GM18526 (cell line): Measurements from ENCODE around the gene MYL5.

Experiments used
- POLR2A ChIP-seq: IDR thresholded peaks from 3 replicates; pipeline ENCODE4 v1.6.1; 2011; ENCODE audit not compliant: insufficient read length; ENCODE audit errors: extremely low read depth

The MYL5 gene

DNA sequence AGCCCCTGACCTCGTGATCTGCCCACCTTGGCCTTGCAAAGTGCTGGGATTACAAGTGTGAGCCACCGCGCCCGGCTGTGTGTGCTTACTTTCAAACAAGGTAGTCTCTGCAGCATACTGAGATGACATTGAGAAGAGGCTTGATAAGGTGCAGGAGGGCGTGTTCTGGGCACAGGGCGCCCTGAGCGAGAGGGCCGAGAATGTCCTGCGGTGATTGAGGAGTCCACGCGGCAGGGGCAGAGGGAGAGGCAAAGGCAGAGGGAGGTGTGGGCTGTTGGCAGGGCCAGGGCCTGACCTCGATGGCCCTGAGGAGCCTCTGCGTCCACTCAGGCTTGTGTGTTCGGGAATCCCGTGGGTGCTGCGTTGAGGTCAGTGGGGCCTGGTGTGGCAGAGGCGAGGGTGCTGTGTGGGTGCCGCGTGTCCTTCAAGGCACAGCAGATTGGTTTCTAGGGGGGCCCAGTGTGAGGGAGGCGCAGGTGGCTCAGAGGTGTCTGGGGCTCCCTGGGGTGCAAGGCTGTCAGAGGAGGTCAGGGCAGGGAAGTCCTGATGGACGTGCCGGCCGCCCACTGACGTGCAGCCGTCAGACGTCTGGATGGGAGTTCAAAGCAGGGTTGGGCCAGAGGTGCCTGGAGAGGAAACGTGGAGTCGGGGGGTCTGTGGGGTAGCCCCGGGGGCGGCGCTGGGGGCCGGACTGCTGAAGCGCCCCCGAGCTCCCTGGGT is 43.4 kb downstream of the MYL5 start:
- no peak for TF ChIP-seq POLR2A

GRCh38 chr4:718460-718859 is 44.1 kb downstream of the MYL5 start:
- no peak for TF ChIP-seq POLR2A

DNA sequence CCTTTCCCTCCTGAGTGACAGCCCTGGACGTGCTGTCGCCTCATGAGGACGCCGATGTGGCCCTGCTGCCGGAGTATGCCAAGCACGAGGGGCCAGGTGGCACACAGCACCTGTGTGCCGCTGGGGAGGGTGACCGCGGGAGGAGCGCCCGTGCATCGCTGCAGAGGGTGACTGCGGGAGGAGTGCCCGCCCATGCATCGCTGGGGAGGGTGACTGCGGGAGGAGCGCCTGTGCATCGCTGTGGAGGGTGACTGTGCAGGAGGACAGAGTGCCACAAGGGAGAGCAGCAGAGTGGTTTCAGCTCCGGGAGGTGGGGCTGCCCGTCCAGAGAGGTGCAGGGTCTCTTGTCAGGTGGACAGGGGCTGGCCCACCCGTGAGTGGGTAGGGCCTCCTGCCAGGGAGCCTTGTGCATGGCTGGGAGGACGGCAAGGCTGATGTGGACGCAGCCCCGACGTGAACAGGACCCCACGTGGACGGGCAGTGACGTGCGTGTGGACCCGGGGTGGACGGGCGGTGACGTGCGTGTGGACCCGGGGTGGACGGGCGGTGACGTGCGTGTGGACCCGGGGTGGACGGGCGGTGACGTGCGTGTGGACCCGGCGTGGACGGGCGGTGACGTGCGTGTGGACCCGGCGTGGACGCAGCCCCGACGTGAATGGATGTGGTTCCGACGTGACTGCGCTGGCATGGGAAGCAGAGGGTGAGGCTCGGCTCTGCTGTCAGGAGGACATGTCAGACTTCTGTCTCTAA is 45.9 kb downstream of the MYL5 start:
- no peak for TF ChIP-seq POLR2A

GRCh38 chr4:721261-722168 is 47.2 kb downstream of the MYL5 start:
- TF ChIP-seq POLR2A, result no peak

- TF ChIP-seq POLR2A, result no peak
Observed at GRCh38 chr4:722169-722725, 47.9 kb downstream of the MYL5 start.

GRCh38 chr4:722851-723360 is 48.6 kb downstream of the MYL5 start:
- no peak for TF ChIP-seq POLR2A

DNA sequence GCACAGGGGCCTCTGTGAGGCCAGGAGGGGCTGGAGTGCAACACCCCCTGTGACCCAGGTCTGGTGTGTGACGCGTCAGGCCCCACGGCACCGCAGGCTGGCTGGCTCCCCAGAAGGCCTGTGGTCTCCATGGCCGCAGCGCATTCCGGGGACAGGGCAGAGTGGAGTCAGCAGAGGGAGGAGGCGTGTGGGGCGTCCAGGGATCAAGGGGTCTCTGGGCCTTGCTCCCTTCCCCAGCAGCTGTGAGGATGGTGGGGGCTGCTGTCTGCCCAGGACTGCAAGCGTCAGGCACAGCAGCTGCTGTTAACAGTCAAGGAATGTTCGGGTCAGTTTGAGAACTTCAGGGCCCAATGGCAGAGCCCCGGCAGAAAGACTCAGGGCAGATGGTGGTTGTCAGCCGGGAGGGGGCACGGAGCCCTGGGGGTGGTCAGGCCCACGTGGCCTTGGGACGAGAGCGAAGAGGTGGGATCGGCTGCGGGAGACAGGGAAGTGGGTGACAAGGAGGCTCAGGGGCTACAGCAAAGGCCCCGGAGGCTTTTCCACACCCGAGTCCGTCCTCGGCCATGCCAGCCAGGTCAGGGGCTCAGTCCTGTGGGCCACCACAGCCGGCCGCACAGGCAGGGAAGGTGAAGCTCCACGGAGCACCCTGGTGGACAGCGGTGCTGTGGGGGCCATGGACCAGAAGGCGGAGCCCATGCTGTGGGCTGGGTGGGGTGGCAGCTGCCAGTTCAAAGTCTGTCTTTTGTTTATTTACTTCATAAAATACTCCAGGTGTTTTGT is 49.6 kb downstream of the MYL5 start:
- TF ChIP-seq POLR2A, result no peak

GRCh38 chr4:725391-726234 is 51.3 kb downstream of the MYL5 start:
- TF ChIP-seq POLR2A, result no peak

GRCh38 chr4:726235-726787 is 52.0 kb downstream of the MYL5 start:
- TF ChIP-seq POLR2A, result no peak

- TF ChIP-seq POLR2A, result no peak
Observed at GRCh38 chr4:726838-727237, 52.5 kb downstream of the MYL5 start.

- no peak for TF ChIP-seq POLR2A
Observed at GRCh38 chr4:727576-727975, 53.2 kb downstream of the MYL5 start.

- no peak for TF ChIP-seq POLR2A
Observed at GRCh38 chr4:729336-730315, 55.3 kb downstream of the MYL5 start.

- no peak for TF ChIP-seq POLR2A
Observed at GRCh38 chr4:730511-730910, 56.2 kb downstream of the MYL5 start.
